ENCODE measurements around the gene KPRP. TPM values are rescaled to one million over a fixed set of nuclear protein-coding genes. Genes with fewer than 3 reads are reported as not detected.

KPRP gene
- total and polyA plus RNA-seq, 2 experiments from 2014 or later = 0.22 to 10.4 TPM

DNA sequence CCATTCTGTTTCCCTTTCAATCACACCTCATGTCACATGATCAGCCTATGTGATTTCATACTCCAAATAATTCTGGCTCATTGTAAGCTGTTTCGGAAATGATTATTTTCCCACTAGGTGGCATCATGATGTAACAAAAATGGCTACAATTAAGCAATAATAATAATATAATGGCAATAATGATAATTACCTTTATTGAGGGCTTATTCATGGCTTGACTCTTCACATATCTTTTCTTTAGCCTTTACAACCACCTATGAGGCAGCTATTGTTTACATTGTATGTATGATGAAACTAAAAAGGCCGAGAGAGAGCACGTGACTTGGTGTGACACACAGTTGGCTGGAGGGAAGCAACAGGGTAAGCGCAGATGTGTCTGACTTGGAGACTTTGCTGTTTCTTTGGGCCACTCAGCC lies 12.5 kb upstream of the KPRP start:
- in situ Hi-C loops (cut with MboI) = no loop called here
- H3K9me3 ChIP-seq (ENCODE audit: low read depth) = no peaks in the 10 kb centered on the region
- peak overlapping the region; percentile 13; the same call in 1 of the 2 replicates for H2AFZ ChIP-seq

DNA sequence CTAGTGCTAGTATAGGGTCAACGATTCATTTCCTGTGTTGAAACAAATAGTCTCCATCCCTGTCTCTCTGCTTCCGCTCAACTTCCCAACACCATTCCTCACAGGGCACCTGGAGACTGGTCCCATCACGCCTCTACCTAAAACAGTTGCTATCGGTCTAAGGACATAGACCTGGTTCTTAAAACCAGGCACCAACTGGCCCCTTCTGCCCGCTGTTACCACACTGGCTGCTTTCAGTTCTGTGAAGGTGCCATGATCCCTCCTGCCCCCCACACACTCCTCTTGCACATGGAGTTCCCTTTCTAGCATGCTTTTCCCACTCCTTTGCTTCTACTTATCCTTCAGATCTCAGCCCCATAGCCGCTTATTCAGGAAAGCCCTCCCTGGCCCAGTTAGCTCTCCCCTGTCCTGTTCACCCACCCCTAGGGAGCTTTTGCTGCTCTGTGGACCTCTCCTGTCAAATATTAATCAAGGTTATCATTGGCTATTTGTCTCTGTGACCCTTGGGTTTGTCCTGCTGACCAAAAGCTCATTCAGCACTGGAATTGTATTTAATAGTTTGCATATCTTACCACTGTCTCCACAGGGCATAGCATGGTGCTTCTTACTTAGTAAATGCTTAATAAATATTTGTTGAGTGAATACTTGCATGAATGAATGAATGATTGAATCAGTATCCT lies 11.9 kb upstream of the KPRP start:
- in situ Hi-C loops (cut with MboI) = no loop called here
- H3K4me2 ChIP-seq (ENCODE audit: unreplicated experiment) = no peak overlapping the region
- no peak overlapping the region for H3K9ac ChIP-seq
- H3K27ac ChIP-seq = peak overlapping the region; percentile 83
- no peaks in the 10 kb centered on the region; the same call in 1 of the 2 replicates for H3K9me2 ChIP-seq (ENCODE audit: insufficient read depth)
- no peak for DNase-seq
- 67 to 79% methylated on average over 6 of the region's 6 CpGs for WGBS, 2 experiments (ENCODE audit: low coverage in 1 of 2, low lambda C conversion rate in 2 of 2, missing lambda C conversion rate in 2 of 2)
- H3K36me3 ChIP-seq (ENCODE audit: low read depth) = no peaks in the 10 kb centered on the region
- H3K9me3 ChIP-seq (ENCODE audit: low read depth) = no peaks in the 10 kb centered on the region
- no peaks in the 10 kb centered on the region for H3K27me3 ChIP-seq (replicated peaks; ENCODE audit: insufficient read depth)
- no peak overlapping the region for H3K4me3 ChIP-seq
- no peaks in the 10 kb centered on the region for H4K20me1 ChIP-seq (ENCODE audit: insufficient read depth)
- H2AFZ ChIP-seq = peak overlapping the region; percentile 13; the same call in 1 of the 2 replicates
- H3F3A ChIP-seq (ENCODE audit: insufficient read depth) = peaks cover 45% of the 10 kb centered on the region
- no peaks in the 10 kb centered on the region for H3K79me2 ChIP-seq (ENCODE audit: insufficient read depth)
- no peak for TF ChIP-seq EZH2phosphoT487 (IDR thresholded peaks at IDR 0.05; ENCODE audit: insufficient read depth, low read depth)
- no peak for TF ChIP-seq EZH2 (IDR thresholded peaks at IDR 0.05; ENCODE audit: insufficient read depth, poor library complexity, severe bottlenecking)
- H3K4me1 ChIP-seq (ENCODE audit: insufficient read depth) = peaks cover 74% of the 10 kb centered on the region

More for the DNA sequence above, 12.5 kb upstream of the KPRP start:
- Histone ChIP-seq H3K9me2 (ENCODE audit: insufficient read depth) (no peaks in the 10 kb centered on the region; the same call in 1 of the 2 replicates), H3K4me1 (ENCODE audit: insufficient read depth) (peaks cover 75% of the 10 kb centered on the region), H4K20me1 (ENCODE audit: insufficient read depth) (no peaks in the 10 kb centered on the region), H3K9ac (no peak overlapping the region), H3K36me3 (ENCODE audit: low read depth) (no peaks in the 10 kb centered on the region), H3K4me3 (no peak overlapping the region), H3F3A (ENCODE audit: insufficient read depth) (peaks cover 45% of the 10 kb centered on the region), H3K79me2 (ENCODE audit: insufficient read depth) (no peaks in the 10 kb centered on the region), H3K27me3 (replicated peaks; ENCODE audit: insufficient read depth) (no peaks in the 10 kb centered on the region), H3K27ac (peak overlapping the region; percentile 83), H3K4me2 (ENCODE audit: unreplicated experiment) (peak overlapping the region; percentile 5)
- DNase-seq = peak; percentile 82
- WGBS, 2 experiments (ENCODE audit: low coverage in 1 of 2, low lambda C conversion rate in 2 of 2, missing lambda C conversion rate in 2 of 2) = 41 to 49% methylated on average over 4 of the region's 4 CpGs
- TF ChIP-seq EZH2 (IDR thresholded peaks at IDR 0.05; ENCODE audit: insufficient read depth, poor library complexity, severe bottlenecking) = no peak
- no peak for TF ChIP-seq EZH2phosphoT487 (IDR thresholded peaks at IDR 0.05; ENCODE audit: insufficient read depth, low read depth)

DNA sequence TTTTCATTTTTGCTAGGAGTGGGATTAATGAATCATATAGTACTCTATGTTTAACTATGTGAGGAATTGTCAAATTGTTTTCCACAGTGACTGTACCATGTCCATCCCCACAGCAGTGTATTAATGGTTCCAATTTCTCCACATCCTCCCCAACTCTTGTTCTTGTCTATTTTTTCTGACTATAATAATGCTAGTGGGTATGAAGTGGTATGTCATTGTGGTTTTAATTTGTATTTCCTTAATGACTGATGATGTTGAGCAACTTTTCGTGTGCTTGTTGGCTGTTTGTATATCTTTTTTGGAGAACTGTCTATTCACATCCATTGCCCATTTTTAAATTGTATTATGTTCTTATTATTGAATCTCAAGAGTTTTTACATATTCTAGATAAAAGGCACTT lies 10.0 kb upstream of the KPRP start:
- Histone ChIP-seq H3F3A (ENCODE audit: insufficient read depth) (peaks cover 39% of the 10 kb centered on the region), H3K79me2 (ENCODE audit: insufficient read depth) (no peaks in the 10 kb centered on the region), H3K36me3 (ENCODE audit: low read depth) (no peaks in the 10 kb centered on the region), H3K27me3 (replicated peaks; ENCODE audit: insufficient read depth) (no peaks in the 10 kb centered on the region), H3K4me3 (no peak overlapping the region), H3K4me2 (ENCODE audit: unreplicated experiment) (peak overlapping the region; percentile 22), H3K9me3 (ENCODE audit: low read depth) (no peaks in the 10 kb centered on the region), H2AFZ (no peak overlapping the region), H3K27ac (peak overlapping the region; percentile 16), H3K9ac (no peak overlapping the region), H4K20me1 (ENCODE audit: insufficient read depth) (no peaks in the 10 kb centered on the region), H3K4me1 (ENCODE audit: insufficient read depth) (peaks cover 73% of the 10 kb centered on the region), H3K9me2 (ENCODE audit: insufficient read depth) (no peaks in the 10 kb centered on the region)
- WGBS, 2 experiments (ENCODE audit: low coverage in 1 of 2, low lambda C conversion rate in 2 of 2, missing lambda C conversion rate in 2 of 2) = 0% methylated on average over 1 of the region's 1 CpG
- no peak for TF ChIP-seq EZH2phosphoT487 (IDR thresholded peaks at IDR 0.05; ENCODE audit: insufficient read depth, low read depth)
- TF ChIP-seq EZH2 (IDR thresholded peaks at IDR 0.05; ENCODE audit: insufficient read depth, poor library complexity, severe bottlenecking) = no peak
- in situ Hi-C loops (cut with MboI) = no loop called here
- peak; percentile 58 for DNase-seq

DNA sequence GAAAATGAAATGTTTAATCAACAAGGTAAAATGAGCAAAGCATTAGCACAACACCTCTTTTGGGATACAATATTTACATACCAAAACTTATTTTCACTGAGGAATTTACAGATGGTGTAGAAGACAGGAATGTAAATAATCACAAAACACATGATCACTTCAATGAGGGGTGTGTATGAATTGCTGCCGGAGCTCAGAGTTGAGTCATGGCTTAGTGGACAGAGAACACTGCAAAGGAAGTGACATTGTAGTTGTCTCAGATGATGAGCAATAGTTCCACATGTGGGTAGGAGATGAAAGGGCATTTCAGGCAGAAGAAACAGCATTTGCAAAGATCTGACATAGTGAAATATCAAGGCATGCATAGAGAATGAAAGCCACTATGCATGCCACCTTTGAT lies 5.6 kb upstream of the KPRP start:
- Histone ChIP-seq H3K4me1 (ENCODE audit: insufficient read depth) (peaks cover 39% of the 10 kb centered on the region), H3K27ac (peak overlapping the region; percentile 66), H3K36me3 (ENCODE audit: low read depth) (no peaks in the 10 kb centered on the region), H4K20me1 (ENCODE audit: insufficient read depth) (no peaks in the 10 kb centered on the region), H3K9me2 (ENCODE audit: insufficient read depth) (no peaks in the 10 kb centered on the region), H3K9ac (no peak overlapping the region), H3K79me2 (ENCODE audit: insufficient read depth) (no peaks in the 10 kb centered on the region), H3K4me2 (ENCODE audit: unreplicated experiment) (peak overlapping the region; percentile 66), H3K9me3 (ENCODE audit: low read depth) (no peaks in the 10 kb centered on the region), H3K4me3 (peak overlapping the region; percentile 31; the same call in 1 of the 2 replicates), H3F3A (ENCODE audit: insufficient read depth) (peaks cover 22% of the 10 kb centered on the region), H2AFZ (no peak overlapping the region), H3K27me3 (replicated peaks; ENCODE audit: insufficient read depth) (no peaks in the 10 kb centered on the region)
- in situ Hi-C loops (cut with MboI) = no loop called here
- DNase-seq = peak; percentile 96
- WGBS, 2 experiments (ENCODE audit: low coverage in 1 of 2, low lambda C conversion rate in 2 of 2, missing lambda C conversion rate in 2 of 2) = 0% methylated on average over 1 of the region's 1 CpG
- TF ChIP-seq EZH2 (IDR thresholded peaks at IDR 0.05; ENCODE audit: insufficient read depth, poor library complexity, severe bottlenecking) = no peak
- no peak for TF ChIP-seq EZH2phosphoT487 (IDR thresholded peaks at IDR 0.05; ENCODE audit: insufficient read depth, low read depth)
